HG03457 (cell line): ENCODE measurements around the gene MYO19.

Source experiments
- ATAC-seq: cut with Tn5 transposase; IDR thresholded peaks from one replicate; pipeline ENCODE4 v1.9.1; 2021; ENCODE audit warnings: moderate number of reproducible peaks; ENCODE audit not compliant: unreplicated experiment

The MYO19 gene, protein sequence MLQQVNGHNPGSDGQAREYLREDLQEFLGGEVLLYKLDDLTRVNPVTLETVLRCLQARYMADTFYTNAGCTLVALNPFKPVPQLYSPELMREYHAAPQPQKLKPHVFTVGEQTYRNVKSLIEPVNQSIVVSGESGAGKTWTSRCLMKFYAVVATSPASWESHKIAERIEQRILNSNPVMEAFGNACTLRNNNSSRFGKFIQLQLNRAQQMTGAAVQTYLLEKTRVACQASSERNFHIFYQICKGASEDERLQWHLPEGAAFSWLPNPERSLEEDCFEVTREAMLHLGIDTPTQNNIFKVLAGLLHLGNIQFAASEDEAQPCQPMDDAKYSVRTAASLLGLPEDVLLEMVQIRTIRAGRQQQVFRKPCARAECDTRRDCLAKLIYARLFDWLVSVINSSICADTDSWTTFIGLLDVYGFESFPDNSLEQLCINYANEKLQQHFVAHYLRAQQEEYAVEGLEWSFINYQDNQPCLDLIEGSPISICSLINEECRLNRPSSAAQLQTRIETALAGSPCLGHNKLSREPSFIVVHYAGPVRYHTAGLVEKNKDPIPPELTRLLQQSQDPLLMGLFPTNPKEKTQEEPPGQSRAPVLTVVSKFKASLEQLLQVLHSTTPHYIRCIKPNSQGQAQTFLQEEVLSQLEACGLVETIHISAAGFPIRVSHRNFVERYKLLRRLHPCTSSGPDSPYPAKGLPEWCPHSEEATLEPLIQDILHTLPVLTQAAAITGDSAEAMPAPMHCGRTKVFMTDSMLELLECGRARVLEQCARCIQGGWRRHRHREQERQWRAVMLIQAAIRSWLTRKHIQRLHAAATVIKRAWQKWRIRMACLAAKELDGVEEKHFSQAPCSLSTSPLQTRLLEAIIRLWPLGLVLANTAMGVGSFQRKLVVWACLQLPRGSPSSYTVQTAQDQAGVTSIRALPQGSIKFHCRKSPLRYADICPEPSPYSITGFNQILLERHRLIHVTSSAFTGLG

DNA sequence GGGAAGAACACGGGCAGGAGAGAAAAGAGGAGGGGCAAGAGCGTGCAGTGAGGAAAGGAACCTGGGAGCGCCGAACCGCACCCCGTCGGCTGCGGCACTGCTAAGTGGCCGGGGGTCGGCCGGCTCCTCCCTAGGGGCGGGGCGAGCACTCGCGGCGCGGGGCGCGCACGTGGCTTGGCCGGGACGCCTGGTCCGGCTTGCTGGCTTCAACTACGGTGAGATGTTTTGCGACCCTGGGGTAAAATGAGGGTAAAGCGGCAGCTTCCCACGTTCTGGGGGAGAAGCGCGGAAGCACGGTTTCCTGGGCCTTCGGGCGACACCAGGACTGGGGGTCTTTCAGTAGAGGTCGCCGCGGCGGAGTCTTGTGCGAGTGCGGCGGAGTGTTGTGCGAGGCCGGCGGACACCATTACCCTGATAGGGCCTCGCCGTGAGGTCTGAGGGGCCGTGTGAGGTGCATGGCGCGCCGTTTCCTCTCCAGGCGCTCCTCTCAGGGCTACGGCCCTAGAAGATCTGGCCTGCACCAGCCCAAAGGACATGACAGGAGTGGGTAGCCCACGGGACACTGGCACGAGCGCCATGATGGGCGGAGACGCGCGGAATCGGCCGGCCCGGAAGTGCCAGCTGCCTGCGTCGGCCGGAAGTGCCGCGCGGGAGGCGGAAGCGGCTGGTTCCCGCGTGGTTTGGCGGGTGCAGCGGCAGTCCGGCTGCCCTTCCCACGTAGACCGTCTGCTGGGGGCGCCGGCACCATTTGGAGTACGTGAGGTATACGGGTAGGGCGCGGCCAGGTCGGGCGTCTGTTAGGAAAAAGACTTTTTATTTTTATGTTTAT lies at the start of gene MYO19, which contains the start of gene PIGW:
TSS of gene MYO19 (minus strand) at position 29 of the 829 bp plus-strand sequence. CDS start 2,330 bp downstream, outside the sequence.
TSS of gene PIGW (plus strand) at position 148 of the 829 bp plus-strand sequence. CDS start 2,115 bp downstream, outside the sequence.
- ATAC-seq: peak; percentile 47

DNA sequence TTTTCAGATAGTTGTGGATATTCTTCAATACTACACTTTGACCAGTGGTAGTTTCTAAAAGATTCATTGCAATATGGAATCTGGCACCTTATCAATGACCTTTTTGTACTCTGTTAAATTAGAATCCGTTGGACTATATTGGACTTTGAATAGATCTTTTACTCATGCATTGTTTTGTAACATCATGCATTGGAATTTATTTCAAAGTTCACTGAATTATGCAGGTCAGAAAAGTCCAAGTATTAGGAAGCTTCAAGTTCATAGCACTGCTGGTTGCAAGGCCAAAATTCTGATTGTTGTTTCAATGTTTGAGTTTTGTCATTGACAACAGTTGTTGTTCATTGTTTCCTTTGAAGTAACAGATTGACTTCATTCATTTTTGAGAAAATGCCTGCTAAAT lies 49.1 kb upstream of the MYO19 start:
- ATAC-seq: no peak

DNA sequence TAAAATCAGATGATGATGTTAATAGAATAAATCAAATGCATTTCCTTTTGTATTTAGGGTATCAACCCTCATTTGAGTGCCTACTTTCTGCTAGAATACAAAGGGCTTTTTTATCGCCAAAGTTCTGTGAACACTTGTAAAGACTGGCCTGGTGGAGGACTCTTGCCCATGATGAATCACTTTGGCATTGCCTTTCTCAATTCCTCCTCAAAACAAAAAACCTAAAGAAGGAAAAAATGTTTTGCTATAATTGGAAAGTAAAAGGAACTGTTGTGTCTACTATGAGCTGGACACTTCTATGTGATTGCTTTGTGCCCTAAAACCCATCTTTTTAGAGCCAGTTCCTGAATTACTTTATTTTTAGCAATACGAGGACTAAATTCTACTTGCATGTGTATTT lies 44.0 kb upstream of the MYO19 start:
- no peak for ATAC-seq

DNA sequence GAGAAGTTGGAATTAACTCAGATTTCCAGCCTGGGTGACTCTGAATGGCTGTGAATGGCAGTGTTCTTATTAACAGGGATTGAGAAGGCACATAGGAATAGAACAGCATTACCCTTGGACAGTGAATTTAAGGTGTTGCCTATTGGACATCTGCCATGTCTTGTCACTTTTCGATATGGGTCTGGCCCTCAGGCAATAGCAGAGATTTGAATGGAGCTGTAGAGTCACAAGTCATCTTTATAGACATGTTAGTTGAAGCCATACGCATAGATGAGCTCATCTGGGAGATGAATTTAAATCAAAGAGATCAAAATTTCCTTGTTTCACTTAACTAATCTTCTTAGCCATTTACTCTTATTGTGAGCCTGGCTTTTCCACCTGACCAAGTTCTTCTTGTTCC lies 42.1 kb upstream of the MYO19 start:
- no peak for ATAC-seq

DNA sequence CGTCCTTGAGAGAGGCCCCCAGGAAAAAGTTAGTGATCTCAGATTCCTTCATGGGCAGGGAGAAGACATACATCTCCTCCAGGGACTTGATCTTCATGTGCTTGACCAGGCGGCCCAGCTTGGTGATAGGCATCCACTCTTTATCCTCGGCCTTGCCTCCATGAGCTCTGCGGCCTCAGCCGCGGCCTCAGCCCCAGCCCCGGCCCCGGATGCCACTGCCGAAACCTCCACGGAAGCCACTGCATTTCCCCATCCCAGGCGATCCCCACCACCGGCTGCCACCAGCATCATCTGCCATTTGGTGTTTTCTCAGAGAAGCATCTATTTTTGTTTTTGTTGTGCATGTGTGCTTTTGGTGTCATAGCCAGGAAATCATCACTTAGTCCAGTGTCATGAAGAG lies 40.4 kb upstream of the MYO19 start:
- no peak for ATAC-seq

GRCh38 chr17:36566081-36566480 lies 31.4 kb upstream of the MYO19 start:
- ATAC-seq: no peak

- ATAC-seq: no peak
These were observed 18.8 kb upstream of the MYO19 start for GRCh38 chr17:36553459-36553858.

DNA sequence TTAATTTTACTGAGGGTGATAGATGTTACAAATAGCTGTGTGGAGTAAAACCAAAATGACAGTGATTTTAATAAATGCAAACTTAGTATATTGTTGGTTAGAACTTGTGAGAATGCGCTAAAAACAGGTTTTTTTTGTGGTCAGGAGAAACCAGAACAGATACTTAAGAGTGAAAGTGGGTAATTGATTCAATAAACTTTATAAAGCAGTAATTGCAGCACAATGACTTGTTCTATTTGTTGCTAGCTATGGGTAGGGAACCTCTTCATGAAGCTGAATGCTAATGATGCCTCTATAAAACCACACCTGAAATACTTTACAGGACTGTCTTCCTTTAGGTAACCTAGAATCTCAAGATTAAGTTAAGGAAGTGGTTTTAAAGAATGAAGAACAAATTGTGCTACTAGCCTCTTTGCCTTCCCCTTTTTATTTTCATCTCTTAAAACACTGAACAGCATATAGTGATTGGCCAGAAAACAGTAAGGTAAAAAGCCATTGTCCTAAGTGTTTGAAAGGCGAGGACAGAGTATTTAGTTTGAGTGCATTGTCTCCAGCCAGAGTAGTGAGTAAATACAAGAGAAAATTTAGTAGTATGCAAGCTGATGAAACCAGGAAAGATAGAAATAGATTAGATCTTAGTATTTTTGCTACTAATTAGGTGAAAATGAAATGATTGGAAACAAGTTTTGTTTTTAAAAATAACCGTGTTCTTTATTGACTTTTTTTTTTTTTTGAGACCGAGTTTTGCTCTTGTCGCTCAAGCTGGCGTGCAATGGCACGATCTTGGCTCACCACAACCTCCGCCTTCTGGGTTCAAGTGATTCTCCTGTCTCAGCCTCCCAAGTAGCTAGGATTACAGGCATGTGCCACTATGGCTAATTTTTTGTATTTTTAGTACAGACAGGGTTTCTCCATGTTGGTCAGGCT lies 16.1 kb upstream of the MYO19 start:
- no peak for ATAC-seq

- no peak for ATAC-seq
These were observed 13.1 kb upstream of the MYO19 start for GRCh38 chr17:36547776-36548175.

DNA sequence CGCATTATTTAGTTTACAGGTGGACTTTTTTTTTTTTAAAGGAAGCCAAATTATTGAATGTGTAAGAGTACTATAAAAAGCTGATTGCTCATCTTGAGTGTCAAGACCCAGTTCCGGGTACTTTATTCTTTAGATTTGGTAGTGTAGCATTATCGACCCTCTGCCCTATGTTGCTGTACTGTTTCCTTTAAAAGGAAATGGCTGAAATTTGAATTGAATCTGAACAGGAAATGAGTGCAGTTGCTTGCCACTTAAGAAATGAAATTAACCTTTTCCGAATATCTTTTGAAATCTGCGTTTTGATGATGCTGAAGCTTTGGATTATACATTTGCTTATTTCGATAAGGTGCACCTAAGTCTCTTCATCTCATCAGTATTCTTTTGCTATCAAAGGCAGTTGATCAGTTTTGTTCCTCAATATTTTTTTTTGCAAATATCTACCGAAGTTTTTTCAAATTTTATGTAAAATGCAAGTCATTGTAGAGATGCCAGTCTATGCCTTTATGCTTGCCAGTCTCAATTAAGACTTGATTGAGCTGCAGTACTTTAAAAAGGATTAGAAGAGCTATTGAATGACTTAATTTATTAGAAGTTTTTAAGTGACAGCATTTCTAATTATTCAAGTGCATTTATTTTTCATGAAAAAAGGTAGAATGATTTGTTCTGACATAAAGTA lies 11.9 kb upstream of the MYO19 start:
- ATAC-seq: no peak

GRCh38 chr17:36545465-36546417 lies 11.1 kb upstream of the MYO19 start:
- ATAC-seq: peak; percentile 43

- ATAC-seq: peak; percentile 18
These were observed 10.4 kb upstream of the MYO19 start for GRCh38 chr17:36545077-36545464.

DNA sequence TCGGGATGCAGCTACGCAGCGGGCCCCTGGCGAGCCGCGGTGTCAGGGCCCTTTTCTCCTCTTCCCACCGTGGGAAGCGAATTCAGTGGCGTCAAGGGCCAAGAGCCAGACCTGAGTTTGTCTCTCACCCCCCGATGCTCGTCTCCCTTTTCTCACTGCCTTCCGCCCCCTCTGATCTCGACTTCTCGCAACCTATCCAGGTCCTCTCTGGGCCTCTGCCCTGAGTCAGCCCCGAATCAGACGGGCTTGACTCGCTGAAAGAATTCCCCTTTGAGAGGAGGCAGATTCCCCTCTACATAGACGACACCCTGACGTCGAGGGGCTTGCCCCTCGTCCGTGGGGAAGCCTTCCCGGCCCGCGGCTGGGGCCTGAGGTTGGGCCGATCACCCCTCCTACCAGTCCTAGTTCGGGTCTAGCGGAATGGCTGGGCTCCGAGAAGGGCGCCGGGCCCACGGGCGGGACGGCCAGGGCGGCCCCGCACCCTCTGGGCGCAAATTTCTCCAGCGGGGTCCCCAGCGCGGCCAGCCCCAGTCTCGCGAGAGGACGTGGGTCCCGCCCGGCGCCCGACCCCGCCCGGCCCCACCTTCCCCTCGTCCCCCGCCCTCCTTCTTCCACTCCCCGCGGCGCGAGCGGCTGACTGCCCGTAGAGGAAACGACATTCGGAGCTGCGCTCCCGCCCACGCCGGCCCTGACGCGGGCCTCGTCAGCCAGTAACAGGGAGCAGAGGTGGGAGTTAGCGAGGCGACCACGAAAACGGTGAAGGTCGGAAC lies 9.8 kb upstream of the MYO19 start, which contains the start of gene GGNBP2:
TSS of gene GGNBP2 (plus strand) at position 613 of the 770 bp plus-strand sequence. CDS start 806 bp downstream, outside the sequence.
- ATAC-seq: peak; percentile 42

DNA sequence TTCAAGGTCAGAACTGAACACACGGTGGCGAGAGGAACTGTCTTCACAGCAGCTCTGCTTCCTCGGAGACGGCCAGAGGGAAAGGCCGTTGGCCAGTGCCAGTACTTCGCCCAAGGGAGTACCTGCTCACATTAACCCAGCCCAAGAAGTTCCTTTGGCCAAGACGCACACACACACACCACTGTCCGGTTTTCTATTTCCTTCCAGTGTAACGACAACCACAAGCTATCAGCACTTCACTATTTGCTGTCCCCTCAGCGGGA lies 9.3 kb upstream of the MYO19 start:
- ATAC-seq: peak; percentile 10

DNA sequence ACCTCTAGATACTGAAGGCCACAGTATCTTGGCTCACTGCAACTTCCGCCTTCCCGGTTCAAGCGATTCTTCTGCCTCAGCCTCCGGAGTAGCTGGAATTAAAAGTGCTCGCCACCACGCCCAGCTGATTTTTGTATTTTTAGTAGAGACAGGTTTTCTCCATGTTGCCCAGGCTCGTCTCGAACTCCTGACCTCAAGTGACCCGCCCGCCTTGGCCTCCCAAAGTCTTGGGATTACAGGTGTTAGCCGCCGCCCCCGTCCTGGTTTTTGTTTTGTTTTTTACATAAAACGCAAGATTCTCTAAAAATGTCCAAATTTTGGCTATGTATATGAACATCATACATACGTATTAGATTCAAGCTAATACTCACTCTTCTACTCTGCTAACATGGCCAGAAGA lies 8.1 kb upstream of the MYO19 start:
- no peak for ATAC-seq

DNA sequence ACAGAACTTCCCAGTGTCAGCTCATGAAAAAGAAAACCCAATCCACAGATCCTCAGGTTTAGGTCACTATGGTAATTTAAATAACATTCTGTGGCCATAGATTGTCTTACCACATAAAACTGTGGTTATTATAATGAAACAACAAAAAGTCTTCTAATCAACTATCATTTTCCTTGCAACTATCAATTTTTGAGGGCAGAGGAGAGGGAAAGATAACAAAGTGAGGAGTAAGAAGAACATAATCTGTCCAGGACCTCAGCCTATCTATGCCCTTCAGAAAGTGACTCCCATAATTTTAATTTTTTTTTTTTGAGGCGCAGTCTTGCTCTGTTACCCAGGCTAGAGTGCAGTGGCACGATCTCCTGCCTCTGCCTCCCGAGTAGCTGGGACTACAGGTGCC lies 6.0 kb upstream of the MYO19 start:
- no peak for ATAC-seq

- no peak for ATAC-seq
These were observed 1.0 kb upstream of the MYO19 start for GRCh38 chr17:36535669-36536081.
